ENCODE data around the gene CYBRD1.
"Not testable (repeated sequence)": the region's sequence is repeated elsewhere in the genome, so short reads cannot be mapped to it uniquely, and the experiment has no call there.

CYBRD1 gene

GRCh38 chr2:171516793-171517192, 5.5 kb upstream of the CYBRD1 start:
- no peak for DNase-seq

DNA sequence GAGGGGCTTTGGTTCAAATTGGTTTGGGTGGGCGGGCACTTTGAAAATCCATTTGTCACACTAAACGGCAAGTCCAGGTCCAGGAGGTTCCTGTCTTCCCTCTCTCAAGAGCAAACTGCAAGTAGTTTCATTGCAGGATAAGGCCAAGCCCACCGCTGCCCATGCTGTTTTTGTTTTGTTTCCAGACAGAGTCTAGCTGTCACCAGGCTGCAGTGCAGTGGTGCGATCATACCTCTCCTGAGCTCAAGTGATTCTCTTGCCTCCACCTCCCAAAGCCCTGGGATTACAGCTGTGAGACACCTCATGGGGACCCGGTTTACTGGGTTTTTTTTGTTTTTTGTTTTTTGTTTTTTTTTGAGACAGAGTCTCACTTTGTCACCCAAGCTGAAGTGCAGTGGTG, 1.8 kb upstream of the CYBRD1 start:
- no peak for DNase-seq

- no peak for DNase-seq
Observed at GRCh38 chr2:171521361-171522051, 768 bp upstream of the CYBRD1 start.

- no peak for DNase-seq
Observed at GRCh38 chr2:171522788-171523087, 464 bp downstream of the CYBRD1 start.

- peak; percentile 46 for DNase-seq
Observed at GRCh38 chr2:171523088-171524017, 1.1 kb downstream of the CYBRD1 start.

- DNase-seq: no peak
Observed at GRCh38 chr2:171524018-171524401, 1.7 kb downstream of the CYBRD1 start.

- no peak for DNase-seq
Observed at GRCh38 chr2:171529914-171530313, 7.6 kb downstream of the CYBRD1 start.

- no peak for DNase-seq
Observed at GRCh38 chr2:171530378-171530777, 8.1 kb downstream of the CYBRD1 start.

GRCh38 chr2:171530859-171531258, 8.6 kb downstream of the CYBRD1 start:
- DNase-seq: not testable (repeated sequence)

DNA sequence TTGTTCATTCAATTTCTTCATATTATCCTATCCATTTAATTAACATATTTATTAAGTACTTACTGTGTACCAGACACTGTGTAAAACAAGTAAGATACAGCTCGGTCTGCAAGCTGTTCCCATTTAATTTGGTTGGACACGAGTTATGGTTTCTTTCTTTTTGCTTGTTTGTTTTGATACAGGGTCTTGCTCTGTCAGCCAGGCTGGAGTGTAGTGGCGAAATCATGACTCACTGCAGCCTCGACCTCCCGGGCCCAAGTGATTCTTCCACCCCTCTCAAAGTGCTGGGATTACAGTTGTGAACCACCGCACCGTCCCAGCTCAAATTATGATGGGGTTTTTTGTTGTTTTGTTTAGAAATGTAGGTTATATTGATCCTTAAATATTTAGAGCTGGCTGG, 9.0 kb downstream of the CYBRD1 start:
- no peak for DNase-seq

- DNase-seq: no peak
Observed at GRCh38 chr2:171531836-171532450, 9.7 kb downstream of the CYBRD1 start.

DNA sequence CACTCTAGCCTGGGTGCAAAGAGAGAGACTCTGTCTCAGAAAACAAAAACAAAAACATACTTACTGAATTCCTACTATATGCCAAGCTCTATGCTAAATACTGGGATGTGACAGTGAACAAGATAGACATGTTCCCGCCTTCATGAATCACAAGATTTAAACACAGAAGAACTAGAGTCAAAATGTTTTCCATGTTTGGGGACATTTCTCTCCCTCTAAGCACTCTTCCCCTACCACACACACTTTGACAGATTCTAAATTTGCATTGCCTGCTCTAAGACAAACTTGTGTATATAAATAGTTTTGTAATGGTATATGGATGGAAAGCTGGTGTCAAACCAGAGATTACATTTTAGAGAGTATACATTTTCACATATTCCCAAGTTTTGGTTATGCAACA, 11.1 kb downstream of the CYBRD1 start:
- no peak for DNase-seq

- not testable (repeated sequence) for DNase-seq
Observed at GRCh38 chr2:171535528-171535927, 13.3 kb downstream of the CYBRD1 start.

DNA sequence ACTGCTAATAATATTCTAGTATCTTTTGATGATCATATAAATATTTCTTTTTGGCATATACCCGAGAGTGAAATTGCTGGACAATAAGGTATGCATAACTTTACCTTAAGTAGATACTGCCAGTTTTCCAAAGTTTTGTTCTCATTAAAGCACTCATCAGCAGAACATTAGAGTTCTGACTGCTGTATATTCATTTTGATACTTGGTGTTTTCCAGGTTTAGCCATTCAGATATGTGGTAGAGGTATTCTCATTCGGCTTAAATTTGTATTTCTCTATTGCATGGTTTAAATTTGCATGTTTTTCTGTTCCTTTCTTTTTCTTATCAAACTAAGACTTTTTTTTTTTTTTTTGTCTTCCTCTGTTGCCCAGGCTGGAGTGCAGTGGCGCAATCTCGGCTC, 18.2 kb downstream of the CYBRD1 start:
- DNase-seq: no peak

- no peak for DNase-seq
Observed at GRCh38 chr2:171541202-171541887, 19.1 kb downstream of the CYBRD1 start.

DNA sequence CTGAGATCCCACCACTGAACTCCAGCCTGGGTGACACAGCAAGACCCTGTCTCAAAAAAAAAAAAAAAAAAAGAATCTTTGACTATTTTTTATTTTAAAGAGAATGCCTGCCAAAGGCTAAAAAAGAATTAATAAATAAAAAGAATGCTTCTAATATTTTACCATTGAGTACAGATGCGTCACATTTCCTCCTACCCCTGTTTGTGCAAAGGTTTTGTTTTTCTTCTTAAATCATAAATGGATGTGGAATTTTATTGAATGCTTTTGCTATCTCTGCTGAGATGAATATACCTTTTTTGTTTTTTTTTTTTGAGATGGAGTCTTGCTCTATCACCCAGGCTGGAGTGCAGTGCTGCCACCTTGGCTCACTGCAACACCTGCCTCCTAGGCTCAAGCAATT, 22.8 kb downstream of the CYBRD1 start:
- DNase-seq: no peak

DNA sequence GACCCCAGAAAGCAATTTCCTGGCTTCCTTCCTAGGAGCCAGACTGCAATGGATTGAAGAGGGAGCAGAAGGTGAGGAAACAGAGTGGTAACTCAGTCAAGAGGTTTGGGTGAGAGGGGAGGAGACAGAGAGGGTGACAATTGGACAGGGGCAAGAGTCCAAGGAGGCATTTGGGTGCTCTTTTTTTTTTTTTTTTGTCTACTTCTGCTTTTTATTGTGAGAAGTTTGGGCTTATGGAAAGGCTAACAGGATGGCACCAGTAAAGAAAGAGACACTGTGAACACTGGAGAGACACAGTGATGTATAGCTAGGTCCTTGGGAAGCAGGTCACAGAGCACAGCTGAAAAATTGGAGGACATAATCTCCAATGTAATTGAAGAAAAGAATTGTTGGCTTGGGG, 25.0 kb downstream of the CYBRD1 start:
- no peak for DNase-seq

GRCh38 chr2:171547720-171548119, 25.4 kb downstream of the CYBRD1 start:
- DNase-seq: no peak

DNA sequence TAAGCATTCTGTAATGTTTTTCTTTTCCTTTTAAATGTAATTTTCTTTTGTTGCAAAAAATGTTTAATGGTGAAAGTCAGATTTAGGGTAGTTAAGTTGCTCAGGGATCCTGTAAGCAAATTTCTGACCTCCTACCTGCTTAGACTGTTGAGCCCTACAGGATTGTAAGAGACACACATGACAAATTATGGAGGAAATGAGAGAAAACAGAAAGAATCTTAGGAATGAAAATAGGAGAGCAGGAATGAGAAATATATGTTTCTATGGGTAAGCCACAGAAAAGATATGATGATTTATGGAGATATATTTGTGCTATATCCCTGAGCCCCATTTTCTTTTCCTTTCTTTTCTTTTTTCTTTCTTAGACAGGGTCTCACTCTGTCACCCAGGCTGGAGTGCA, 28.3 kb downstream of the CYBRD1 start:
- DNase-seq: no peak

GRCh38 chr2:171551836-171552235, 29.6 kb downstream of the CYBRD1 start:
- no peak for DNase-seq

DNA sequence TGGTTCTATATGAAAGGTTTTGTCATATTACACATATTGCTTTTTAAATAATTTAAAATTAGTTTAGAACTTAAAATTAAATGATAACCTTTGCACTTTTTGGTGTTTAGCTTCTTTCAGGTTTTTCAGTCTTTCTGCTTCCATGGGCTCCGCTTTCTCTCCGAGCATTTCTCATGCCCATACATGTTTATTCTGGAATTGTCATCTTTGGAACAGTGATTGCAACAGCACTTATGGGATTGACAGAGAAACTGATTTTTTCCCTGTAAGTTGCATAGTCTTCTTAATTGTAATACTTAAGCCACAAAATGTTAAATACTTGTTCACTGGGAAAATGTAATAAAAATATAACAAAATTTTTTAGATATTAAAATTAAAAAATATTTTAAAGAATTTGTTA, 31.0 kb downstream of the CYBRD1 start:
- DNase-seq: no peak

DNA sequence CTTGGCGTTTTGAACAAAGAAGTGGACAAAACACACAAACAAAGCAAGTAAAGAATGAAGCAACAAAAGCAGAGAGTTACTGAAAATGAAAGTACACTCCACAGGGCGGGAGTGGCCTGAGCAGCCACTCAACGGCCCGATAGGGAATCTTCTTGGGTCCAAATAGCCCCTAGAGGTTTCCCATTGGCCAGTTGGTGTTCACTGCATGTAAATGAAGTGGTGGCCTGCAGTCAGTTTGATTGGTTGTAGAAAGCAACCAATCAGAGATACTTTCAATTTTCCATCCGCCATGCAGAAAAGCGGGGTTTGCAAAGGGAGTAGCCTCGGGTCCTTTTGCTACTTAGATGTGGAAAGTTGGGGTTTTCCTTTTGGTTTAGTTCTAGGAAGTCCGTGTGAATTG, 31.6 kb downstream of the CYBRD1 start:
- no peak for DNase-seq

DNA sequence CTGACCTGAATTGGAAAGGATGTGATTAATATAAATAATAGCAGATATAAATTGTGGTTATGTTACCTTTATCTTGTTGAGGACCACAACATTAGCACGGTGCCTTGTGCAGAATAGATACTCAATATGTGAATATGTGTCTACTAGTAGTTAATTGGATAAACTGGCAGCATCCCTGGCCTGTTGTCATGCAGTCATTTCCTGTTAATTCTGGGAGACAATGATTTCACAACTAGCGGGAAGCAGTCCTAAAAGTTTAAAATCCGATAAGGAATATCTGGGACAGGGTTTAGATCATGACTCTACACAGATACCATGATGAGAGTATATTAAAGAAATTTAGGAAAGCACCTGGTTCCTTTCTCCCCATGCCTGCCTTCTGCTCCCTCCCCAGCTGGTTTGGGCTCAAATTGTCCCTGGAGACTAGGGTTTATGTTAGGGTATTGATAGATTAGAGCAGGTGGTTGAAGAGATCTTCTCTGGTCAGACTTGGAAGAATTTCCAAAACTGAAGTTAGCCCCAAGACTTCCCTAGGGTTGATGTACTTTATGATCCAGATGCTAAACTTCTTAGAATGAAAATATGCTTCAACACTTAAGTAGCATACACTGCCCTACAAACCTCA, 32.8 kb downstream of the CYBRD1 start:
- no peak for DNase-seq

Measured in SIG-M5 (cell line).